ENCODE data around the gene APOM.

The APOM gene

DNA sequence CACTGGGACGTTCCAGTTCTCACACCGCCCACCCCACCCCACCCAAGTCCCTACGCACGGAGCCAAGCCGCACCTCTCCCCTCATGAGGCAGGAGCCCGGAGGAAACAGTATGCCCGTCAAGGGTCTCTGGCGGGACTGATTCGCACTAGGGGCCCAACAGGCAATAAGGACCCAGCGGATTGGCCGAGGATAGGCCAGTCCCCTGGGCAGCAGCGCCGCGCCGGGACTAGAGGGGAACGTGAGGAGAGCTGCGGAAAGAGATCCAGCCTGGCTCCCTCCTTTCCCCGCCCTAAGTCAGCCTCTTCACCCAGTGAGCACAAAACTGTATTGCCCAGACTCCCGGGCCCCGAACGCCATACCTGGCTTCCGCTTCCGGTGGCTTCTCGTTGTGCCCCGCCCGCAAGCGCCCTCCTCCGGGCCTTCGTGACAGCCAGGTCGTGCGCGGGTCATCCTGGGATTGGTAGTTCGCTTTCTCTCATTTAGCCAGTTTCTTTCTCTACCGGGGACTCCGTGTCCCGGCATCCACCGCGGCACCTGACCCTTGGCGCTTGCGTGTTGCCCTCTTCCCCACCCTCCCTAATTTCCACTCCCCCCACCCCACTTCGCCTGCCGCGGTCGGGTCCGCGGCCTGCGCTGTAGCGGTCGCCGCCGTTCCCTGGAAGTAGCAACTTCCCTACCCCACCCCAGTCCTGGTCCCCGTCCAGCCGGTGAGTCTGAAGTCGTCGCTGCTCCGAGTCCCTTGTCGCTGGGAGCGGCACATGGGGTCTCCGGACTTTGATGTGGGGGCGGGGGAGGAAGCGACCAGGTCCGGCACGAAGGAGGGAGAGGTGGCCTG, 10.0 kb downstream of the APOM start, which contains the start of gene CSNK2B:
Gene CSNK2B, plus strand, starts transcription at position 580 of the 836 bp plus-strand sequence. CDS start 752 bp downstream, outside the sequence.
- Histone ChIP-seq H3K27ac (peak within 1 kb of the TSS; percentile 61 to 98 (median 95)), H3K4me3 (peak within 1 kb of the TSS; percentile 78 to 95 (median 87))

DNA sequence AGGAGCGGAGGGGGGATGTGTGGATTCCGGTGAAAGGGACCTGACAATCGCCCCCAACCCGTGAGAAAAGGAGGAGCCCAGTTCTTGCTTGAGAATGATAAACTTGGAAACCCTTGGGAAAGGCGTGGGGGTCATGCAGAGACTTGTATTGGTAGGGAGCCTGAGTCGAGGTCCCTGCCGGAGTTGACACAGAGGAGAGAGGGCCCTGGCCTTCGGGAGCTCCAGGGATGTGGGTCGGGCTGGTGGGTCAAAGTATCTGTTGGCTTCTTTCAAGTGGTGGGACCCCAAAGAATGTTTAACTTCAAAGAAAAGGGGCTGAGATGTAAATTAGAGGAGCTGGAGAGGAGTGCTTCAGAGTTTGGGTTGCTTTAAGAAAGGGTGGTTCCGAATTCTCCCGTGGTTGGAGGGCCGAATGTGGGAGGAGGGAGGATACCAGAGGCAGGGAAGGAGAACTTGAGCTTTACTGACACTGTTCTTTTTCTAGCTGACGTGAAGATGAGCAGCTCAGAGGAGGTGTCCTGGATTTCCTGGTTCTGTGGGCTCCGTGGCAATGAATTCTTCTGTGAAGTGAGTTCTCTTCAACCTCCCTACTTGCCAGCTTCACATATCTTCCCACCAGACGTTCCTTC, 10.8 kb downstream of the APOM start:
- peak overlapping the region; percentile 78 to 95 (median 87) for H3K4me3 ChIP-seq
- H3K27ac ChIP-seq, result peak overlapping the region; percentile 61 to 98 (median 95)

DNA sequence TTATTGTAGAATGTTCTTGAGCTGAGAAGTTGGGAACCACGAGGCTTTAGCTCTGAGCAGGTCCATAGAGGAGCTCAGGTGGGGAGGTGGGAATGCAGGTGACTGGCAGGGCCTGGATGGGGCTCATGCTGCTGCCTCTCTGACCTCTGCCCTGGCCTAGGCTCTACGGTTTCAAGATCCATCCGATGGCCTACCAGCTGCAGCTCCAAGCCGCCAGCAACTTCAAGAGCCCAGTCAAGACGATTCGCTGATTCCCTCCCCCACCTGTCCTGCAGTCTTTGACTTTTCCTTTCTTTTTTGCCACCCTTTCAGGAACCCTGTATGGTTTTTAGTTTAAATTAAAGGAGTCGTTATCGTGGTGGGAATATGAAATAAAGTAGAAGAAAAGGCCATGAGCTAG, 14.0 kb downstream of the APOM start, which contains the start of gene LY6G5B:
Gene LY6G5B, plus strand, starts transcription at position 301 of the 400 bp plus-strand sequence. CDS start 975 bp downstream, outside the sequence.
- H3K27ac ChIP-seq, result peak within 1 kb of the TSS in 2 of 21 experiments; percentile 5 to 24
- no peak within 1 kb of the TSS for H3K4me3 ChIP-seq

DNA sequence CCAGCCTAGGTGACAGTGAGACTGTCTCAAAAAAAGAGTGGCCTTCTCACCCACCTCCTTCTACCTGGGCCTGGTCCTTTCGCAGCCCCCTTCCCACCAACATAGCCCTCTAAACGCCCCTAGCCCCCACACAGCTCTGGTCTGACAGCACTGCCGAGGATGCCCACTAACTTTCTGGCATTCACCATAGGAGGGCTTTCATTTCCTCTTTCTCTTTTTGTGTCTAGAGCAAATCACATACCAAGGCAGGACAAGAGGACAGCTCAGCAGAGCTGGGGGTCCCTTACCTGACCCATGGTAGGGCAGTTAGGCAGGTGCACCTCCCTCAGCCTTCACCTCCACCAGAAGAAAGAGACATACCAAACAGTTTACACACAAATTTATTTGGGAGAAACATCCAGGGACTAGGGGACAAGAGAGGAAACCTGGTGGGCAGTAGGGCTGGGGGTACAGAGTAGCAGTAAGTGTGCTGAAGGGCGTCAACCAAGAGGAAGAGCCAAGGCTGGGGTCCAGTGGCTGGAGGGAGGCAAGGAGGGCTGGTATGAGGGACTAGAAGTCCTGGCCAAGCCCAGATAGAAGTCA, 20.7 kb downstream of the APOM start:
- Histone ChIP-seq H3K27ac (no peak overlapping the region), H3K4me3 (no peak overlapping the region)

- H3K27ac ChIP-seq, result no peak overlapping the region
- no peak overlapping the region for H3K4me3 ChIP-seq
These were observed 21.2 kb downstream of the APOM start for GRCh38 chr6:31676904-31677303.

- H3K27ac ChIP-seq, result no peak overlapping the region
- H3K4me3 ChIP-seq, result no peak overlapping the region
These were observed 22.3 kb downstream of the APOM start for GRCh38 chr6:31677955-31678354.

DNA sequence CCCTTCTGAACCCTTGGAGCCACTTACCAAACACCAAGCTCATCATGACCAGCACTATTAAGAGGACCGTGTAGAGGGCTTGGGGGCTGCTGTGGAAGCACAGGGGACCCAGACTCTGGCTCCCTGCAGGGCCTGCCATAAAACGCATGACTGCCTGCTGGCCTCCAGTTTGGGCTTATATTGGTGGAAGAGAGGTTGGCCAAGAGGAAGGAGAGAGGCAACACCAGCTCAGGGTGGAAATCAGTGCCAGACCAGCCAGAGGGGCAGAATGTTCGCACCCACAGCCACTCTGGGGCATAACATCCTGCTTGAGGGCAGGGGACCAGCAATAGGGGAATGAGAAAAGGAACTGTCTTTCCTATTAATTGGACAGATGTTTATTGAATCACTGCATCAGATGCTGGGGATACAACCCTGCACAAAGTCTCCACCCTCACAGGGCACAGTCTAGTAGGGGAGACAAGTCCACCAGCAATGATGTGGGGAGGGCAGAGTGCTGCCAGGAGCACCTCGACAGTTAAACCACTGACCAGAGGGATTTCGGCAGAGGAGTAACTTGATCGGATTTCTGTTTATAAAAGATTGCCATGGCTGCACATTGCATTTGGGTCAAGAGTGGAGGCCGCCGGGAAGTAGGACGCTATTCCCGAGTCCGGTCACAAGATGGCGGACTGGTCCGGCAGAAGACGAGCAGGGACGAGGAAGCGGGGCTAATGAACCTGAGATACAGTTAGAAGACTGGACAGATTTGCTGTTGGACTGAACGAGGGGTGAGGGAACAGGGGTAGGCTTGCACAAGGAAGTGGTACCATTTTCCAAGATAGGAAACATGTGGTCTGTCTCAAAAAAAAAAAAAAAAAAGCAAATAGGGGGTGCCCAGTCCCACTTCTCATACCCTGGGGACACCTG, 24.8 kb downstream of the APOM start, which contains the start of gene LY6G5C:
Gene LY6G5C, minus strand, starts transcription at position 842 of the 909 bp plus-strand sequence. Its CDS starts 694 bp downstream, at position 148.
- peak within 1 kb of the TSS in 19 of 21 experiments; percentile 3 to 87 (median 63) for H3K27ac ChIP-seq
- peak within 1 kb of the TSS; percentile 27 to 52 (median 46) for H3K4me3 ChIP-seq

GRCh38 chr6:31681135-31681671, 25.5 kb downstream of the APOM start:
- H3K4me3 ChIP-seq, result peak overlapping the region; percentile 27 to 52 (median 46)
- H3K27ac ChIP-seq, result peak overlapping the region in 19 of 21 experiments; percentile 3 to 87 (median 63)

- Histone ChIP-seq H3K27ac (no peak overlapping the region), H3K4me3 (no peak overlapping the region)
These were observed 27.9 kb downstream of the APOM start for GRCh38 chr6:31683591-31683990.

- no peak overlapping the region for H3K4me3 ChIP-seq
- H3K27ac ChIP-seq, result no peak overlapping the region
These were observed 30.8 kb downstream of the APOM start for GRCh38 chr6:31686483-31686882.

DNA sequence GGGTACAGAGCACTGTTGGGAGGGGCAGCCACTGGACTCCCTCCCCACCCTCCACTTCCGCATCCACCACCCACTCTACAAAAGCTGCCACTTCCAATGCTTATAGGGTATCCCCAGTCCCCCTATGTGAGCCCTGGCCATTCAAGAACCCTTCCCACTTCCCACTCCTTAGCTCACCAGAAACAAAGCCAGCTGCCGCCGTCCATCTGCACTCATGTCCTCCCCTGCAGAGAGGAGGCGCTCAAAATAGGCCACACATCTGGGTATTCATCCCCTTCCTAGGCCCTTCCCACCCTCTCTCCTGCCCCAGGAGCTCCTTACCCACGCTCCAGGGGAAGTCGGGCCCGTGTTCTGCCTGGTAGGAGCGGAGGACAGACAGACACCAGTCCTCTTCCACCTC, 31.6 kb downstream of the APOM start:
- no peak overlapping the region for H3K4me3 ChIP-seq
- H3K27ac ChIP-seq, result no peak overlapping the region

DNA sequence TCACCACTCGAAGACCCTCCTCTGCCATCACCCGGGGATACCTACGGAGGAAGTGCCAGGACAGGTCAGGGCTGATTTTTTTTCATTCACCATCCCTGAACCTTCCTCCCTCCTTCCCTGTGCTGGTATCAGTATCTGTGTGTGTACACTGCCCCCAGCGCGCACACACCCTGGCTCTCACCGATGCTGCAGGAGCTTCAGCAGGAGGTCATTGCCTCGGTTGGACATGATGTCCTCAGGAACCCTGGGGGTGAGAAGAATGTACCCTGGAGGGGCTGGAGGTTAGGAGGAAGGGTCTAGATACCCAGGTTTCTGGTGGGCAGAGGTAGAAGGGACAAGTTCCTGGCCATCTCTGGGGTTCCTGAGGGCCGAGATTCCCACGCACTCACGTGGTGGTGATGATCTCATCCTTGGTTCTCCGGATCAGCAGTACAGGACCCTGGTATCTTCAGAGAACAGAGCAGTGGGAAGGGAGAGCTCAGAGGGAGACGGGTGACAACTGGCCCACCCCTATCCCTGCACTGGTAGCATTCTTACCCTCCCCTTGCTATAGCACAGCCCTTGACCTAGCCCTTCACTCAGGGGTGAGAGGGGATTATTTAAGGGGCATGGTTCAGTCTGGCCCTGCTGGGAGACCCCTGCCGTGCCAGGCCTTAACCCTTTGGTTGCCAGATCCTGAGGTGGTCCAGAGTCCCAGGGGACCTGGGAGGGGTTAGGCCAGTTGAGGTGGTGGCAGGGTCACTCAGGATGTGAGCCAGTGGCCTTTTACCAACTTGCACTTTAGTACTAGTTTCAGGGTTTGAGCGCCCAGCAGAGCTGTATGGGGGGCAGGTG, 32.4 kb downstream of the APOM start:
- Histone ChIP-seq H3K27ac (no peak overlapping the region), H3K4me3 (no peak overlapping the region)

DNA sequence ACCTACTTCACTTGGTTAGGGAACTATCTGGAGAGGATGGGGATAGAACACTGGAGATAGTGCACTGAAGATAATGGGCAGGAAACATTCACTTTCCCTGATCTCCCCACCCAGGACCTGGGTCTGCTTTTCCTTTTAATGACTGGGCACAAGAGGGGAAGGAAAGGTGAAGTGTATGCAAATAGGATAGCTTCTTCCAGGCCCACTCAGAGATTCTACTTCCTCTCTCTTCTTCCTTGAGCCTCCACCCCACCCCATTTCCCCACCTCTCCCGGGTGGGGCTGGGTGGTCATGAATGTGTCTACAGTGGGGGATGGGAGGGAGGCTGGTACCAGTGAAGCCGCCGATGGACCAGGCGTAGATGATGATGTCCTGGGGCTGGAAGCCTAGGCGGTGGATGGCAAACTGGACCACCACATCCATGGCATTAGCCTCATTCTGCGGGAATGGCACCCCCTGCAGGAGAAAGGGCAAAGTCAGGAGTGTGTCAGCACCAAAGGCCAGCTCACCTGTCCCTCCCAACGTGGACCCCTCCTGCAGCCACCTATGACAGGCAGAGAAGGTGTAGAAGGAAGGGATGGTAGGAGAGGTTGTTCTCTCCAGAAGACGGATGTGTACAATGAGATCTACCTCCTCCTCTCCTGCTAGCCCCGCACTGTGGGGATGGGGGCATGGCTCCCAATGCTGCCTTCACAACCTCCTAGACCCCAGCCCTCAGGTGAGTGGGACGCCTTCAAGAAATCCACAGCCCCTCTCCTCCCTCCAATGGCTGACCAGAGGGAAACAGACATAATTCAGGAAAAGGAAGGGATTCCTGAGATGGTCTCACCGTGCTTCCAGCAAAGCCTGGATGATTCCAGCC, 33.8 kb downstream of the APOM start:
- Histone ChIP-seq H3K27ac (no peak overlapping the region), H3K4me3 (no peak overlapping the region)

GRCh38 chr6:31690231-31691077, 34.8 kb downstream of the APOM start:
- Histone ChIP-seq H3K4me3 (no peak overlapping the region), H3K27ac (no peak overlapping the region)

DNA sequence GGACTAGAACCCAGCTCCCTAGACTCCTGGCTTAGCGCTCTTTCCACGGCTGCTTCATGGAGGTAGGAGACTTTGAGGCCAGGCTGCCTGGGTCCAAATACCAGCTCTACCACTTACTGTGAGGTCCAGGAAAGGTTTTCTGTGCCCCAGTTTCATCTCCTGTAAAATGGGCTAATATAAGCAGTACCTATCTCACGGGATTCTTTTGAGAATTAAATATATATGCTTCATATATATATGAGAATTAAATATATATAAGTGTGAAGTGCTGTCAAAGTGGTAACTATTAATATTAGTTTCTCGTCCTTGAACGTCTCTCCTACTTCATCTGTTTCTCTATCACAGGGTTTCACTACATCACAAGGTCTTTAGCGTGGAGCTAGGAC, 35.4 kb downstream of the APOM start:
- no peak overlapping the region for H3K27ac ChIP-seq
- no peak overlapping the region for H3K4me3 ChIP-seq

DNA sequence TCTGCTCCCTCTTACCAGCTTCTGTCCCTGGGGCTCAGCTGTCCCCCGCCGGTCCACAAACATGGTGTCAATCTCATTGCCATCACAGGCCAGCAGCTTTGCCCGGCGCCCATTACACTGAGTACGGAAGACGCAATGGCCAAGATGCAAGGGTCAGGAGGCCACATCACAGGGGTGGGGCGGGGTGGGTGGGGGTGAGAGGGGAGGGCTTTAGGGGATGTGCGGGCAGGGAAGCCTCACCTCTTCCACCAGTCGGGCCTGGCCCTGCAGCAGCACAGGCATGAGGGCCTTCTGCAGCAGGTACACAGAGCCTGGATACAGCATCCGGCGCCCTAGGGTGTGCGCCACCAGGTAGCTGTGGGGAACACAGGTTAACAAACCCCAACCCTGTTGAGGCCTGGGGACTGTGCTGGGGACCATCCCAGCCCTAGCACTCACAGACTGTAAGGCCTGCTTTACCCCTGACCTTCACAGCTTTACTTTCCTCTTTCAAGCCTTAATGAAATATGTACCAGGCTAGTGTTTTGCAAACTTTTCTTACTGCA, 35.9 kb downstream of the APOM start:
- no peak overlapping the region for H3K4me3 ChIP-seq

More for the DNA sequence above, 35.9 kb downstream of the APOM start:
- no peak overlapping the region for H3K27ac ChIP-seq

Measured in skin epidermis (tissue), 12 donors.